ENCODE results near the gene PIWIL1.

PIWIL1 gene

GRCh38 chr12:130351326-130351725, 13.6 kb downstream of the PIWIL1 start:
- H3K27me3 Mint-ChIP-seq = peaks cover 7% of the 10 kb centered on the region
- peaks cover 3% of the 10 kb centered on the region for H3K9me3 Mint-ChIP-seq
- no peak overlapping the region for H3K4me3 Mint-ChIP-seq
- H3K36me3 Mint-ChIP-seq (ENCODE audit: low read depth) = no peaks in the 10 kb centered on the region
- no peak overlapping the region for H3K27ac Mint-ChIP-seq
- H3K4me1 Mint-ChIP-seq (ENCODE audit: low read depth) = no peaks in the 10 kb centered on the region

GRCh38 chr12:130353081-130353480, 15.4 kb downstream of the PIWIL1 start:
- Mint-ChIP-seq H3K36me3 (ENCODE audit: low read depth) (no peaks in the 10 kb centered on the region), H3K4me1 (ENCODE audit: low read depth) (no peaks in the 10 kb centered on the region), H3K27ac (no peak overlapping the region), H3K27me3 (peaks cover 7% of the 10 kb centered on the region), H3K4me3 (no peak overlapping the region), H3K9me3 (peaks cover 3% of the 10 kb centered on the region)

GRCh38 chr12:130354407-130354806, 16.7 kb downstream of the PIWIL1 start:
- H3K27ac Mint-ChIP-seq = no peak overlapping the region
- no peak overlapping the region for H3K4me3 Mint-ChIP-seq
- no peaks in the 10 kb centered on the region for H3K4me1 Mint-ChIP-seq (ENCODE audit: low read depth)
- H3K36me3 Mint-ChIP-seq (ENCODE audit: low read depth) = no peaks in the 10 kb centered on the region
- peaks cover 3% of the 10 kb centered on the region for H3K9me3 Mint-ChIP-seq
- peaks cover 13% of the 10 kb centered on the region for H3K27me3 Mint-ChIP-seq

GRCh38 chr12:130356222-130356621, 18.5 kb downstream of the PIWIL1 start:
- Mint-ChIP-seq H3K36me3 (ENCODE audit: low read depth) (no peaks in the 10 kb centered on the region), H3K27me3 (peaks cover 13% of the 10 kb centered on the region), H3K4me3 (no peak overlapping the region), H3K9me3 (peaks cover 3% of the 10 kb centered on the region), H3K27ac (no peak overlapping the region), H3K4me1 (ENCODE audit: low read depth) (no peaks in the 10 kb centered on the region)

GRCh38 chr12:130357241-130357640, 19.6 kb downstream of the PIWIL1 start:
- no peaks in the 10 kb centered on the region for H3K4me1 Mint-ChIP-seq (ENCODE audit: low read depth)
- H3K4me3 Mint-ChIP-seq = no peak overlapping the region
- peaks cover 13% of the 10 kb centered on the region for H3K27me3 Mint-ChIP-seq

GRCh38 chr12:130357729-130358330, 20.1 kb downstream of the PIWIL1 start:
- H3K4me3 Mint-ChIP-seq = no peak overlapping the region
- no peak overlapping the region for H3K27ac Mint-ChIP-seq
- H3K4me1 Mint-ChIP-seq (ENCODE audit: low read depth) = no peaks in the 10 kb centered on the region
- peaks cover 13% of the 10 kb centered on the region for H3K27me3 Mint-ChIP-seq
- no peaks in the 10 kb centered on the region for H3K36me3 Mint-ChIP-seq (ENCODE audit: low read depth)
- H3K9me3 Mint-ChIP-seq = no peaks in the 10 kb centered on the region

More at GRCh38 chr12:130357241-130357640, 19.6 kb downstream of the PIWIL1 start:
- Mint-ChIP-seq H3K9me3 (no peaks in the 10 kb centered on the region), H3K36me3 (ENCODE audit: low read depth) (no peaks in the 10 kb centered on the region), H3K27ac (no peak overlapping the region)

- H3K36me3 Mint-ChIP-seq (ENCODE audit: low read depth) = no peaks in the 10 kb centered on the region
- no peak overlapping the region for H3K27ac Mint-ChIP-seq
- no peak overlapping the region for H3K4me3 Mint-ChIP-seq
- peaks cover 9% of the 10 kb centered on the region for H3K27me3 Mint-ChIP-seq
- no peaks in the 10 kb centered on the region for H3K9me3 Mint-ChIP-seq
- H3K4me1 Mint-ChIP-seq (ENCODE audit: low read depth) = no peaks in the 10 kb centered on the region
Observed at GRCh38 chr12:130362060-130362459, 24.4 kb downstream of the PIWIL1 start.

- peaks cover 7% of the 10 kb centered on the region for H3K27me3 Mint-ChIP-seq
- H3K36me3 Mint-ChIP-seq (ENCODE audit: low read depth) = no peaks in the 10 kb centered on the region
- H3K4me1 Mint-ChIP-seq (ENCODE audit: low read depth) = no peaks in the 10 kb centered on the region
Observed at GRCh38 chr12:130364578-130364977, 26.9 kb downstream of the PIWIL1 start.

GRCh38 chr12:130366159-130366558, 28.5 kb downstream of the PIWIL1 start:
- Mint-ChIP-seq H3K4me3 (no peak overlapping the region), H3K9me3 (no peaks in the 10 kb centered on the region), H3K4me1 (ENCODE audit: low read depth) (no peaks in the 10 kb centered on the region), H3K27me3 (peaks cover 7% of the 10 kb centered on the region), H3K36me3 (ENCODE audit: low read depth) (no peaks in the 10 kb centered on the region), H3K27ac (no peak overlapping the region)

More at GRCh38 chr12:130364578-130364977, 26.9 kb downstream of the PIWIL1 start:
- Mint-ChIP-seq H3K4me3 (no peak overlapping the region), H3K27ac (no peak overlapping the region), H3K9me3 (no peaks in the 10 kb centered on the region)

GRCh38 chr12:130367003-130367402, 29.3 kb downstream of the PIWIL1 start:
- Mint-ChIP-seq H3K9me3 (no peaks in the 10 kb centered on the region), H3K36me3 (ENCODE audit: low read depth) (no peaks in the 10 kb centered on the region), H3K4me1 (ENCODE audit: low read depth) (no peaks in the 10 kb centered on the region), H3K4me3 (no peak overlapping the region), H3K27me3 (peaks cover 7% of the 10 kb centered on the region), H3K27ac (no peak overlapping the region)

GRCh38 chr12:130367523-130367922, 29.8 kb downstream of the PIWIL1 start:
- Mint-ChIP-seq H3K27ac (no peak overlapping the region), H3K36me3 (ENCODE audit: low read depth) (no peaks in the 10 kb centered on the region), H3K27me3 (peaks cover 7% of the 10 kb centered on the region), H3K9me3 (no peaks in the 10 kb centered on the region), H3K4me3 (no peak overlapping the region), H3K4me1 (ENCODE audit: low read depth) (no peaks in the 10 kb centered on the region)

- peaks cover 3% of the 10 kb centered on the region for H3K27me3 Mint-ChIP-seq
- H3K4me1 Mint-ChIP-seq (ENCODE audit: low read depth) = no peaks in the 10 kb centered on the region
- no peaks in the 10 kb centered on the region for H3K36me3 Mint-ChIP-seq (ENCODE audit: low read depth)
- H3K4me3 Mint-ChIP-seq = no peak overlapping the region
- H3K27ac Mint-ChIP-seq = no peak overlapping the region
- no peaks in the 10 kb centered on the region for H3K9me3 Mint-ChIP-seq
Observed at GRCh38 chr12:130369816-130370215, 32.1 kb downstream of the PIWIL1 start.

- Mint-ChIP-seq H3K36me3 (ENCODE audit: low read depth) (no peaks in the 10 kb centered on the region), H3K9me3 (no peaks in the 10 kb centered on the region), H3K27ac (no peak overlapping the region), H3K4me3 (no peak overlapping the region), H3K4me1 (ENCODE audit: low read depth) (no peaks in the 10 kb centered on the region), H3K27me3 (peaks cover 3% of the 10 kb centered on the region)
Observed at GRCh38 chr12:130371296-130371695, 33.6 kb downstream of the PIWIL1 start.

GRCh38 chr12:130372936-130373335, 35.2 kb downstream of the PIWIL1 start:
- H3K9me3 Mint-ChIP-seq = no peaks in the 10 kb centered on the region
- no peak overlapping the region for H3K4me3 Mint-ChIP-seq
- H3K36me3 Mint-ChIP-seq (ENCODE audit: low read depth) = no peaks in the 10 kb centered on the region
- H3K27ac Mint-ChIP-seq = no peak overlapping the region
- H3K4me1 Mint-ChIP-seq (ENCODE audit: low read depth) = no peaks in the 10 kb centered on the region
- peaks cover 8% of the 10 kb centered on the region for H3K27me3 Mint-ChIP-seq

- Mint-ChIP-seq H3K36me3 (ENCODE audit: low read depth) (no peaks in the 10 kb centered on the region), H3K27ac (no peak overlapping the region)
Observed at GRCh38 chr12:130374083-130374482, 36.4 kb downstream of the PIWIL1 start.

More at GRCh38 chr12:130374083-130374482, 36.4 kb downstream of the PIWIL1 start:
- no peaks in the 10 kb centered on the region for H3K4me1 Mint-ChIP-seq (ENCODE audit: low read depth)
- H3K27me3 Mint-ChIP-seq = peaks cover 5% of the 10 kb centered on the region
- no peaks in the 10 kb centered on the region for H3K9me3 Mint-ChIP-seq
- H3K4me3 Mint-ChIP-seq = no peak overlapping the region
